ENCODE results near the gene FUOM.

Gene FUOM

GRCh38 chr10:133341983-133342382 is 15.8 kb downstream of the FUOM start:
- no peak for DNase-seq (ENCODE audit: low read depth)
- no peak for TF ChIP-seq CTCF (IDR thresholded peaks at IDR 0.05; ENCODE audit: control insufficient read depth, extremely low read depth, insufficient read depth)
- H3K4me3 ChIP-seq (ENCODE audit: low read depth, low read length) = no peak overlapping the region

- no peak for DNase-seq (ENCODE audit: low read depth)
- no peak for TF ChIP-seq CTCF (IDR thresholded peaks at IDR 0.05; ENCODE audit: control insufficient read depth, extremely low read depth, insufficient read depth)
- H3K4me3 ChIP-seq (ENCODE audit: low read depth, low read length) = no peak overlapping the region
Observed at GRCh38 chr10:133339708-133340380, 18.0 kb downstream of the FUOM start.

- no peak for TF ChIP-seq CTCF (IDR thresholded peaks at IDR 0.05; ENCODE audit: control insufficient read depth, extremely low read depth, insufficient read depth)
- no peak for DNase-seq (ENCODE audit: low read depth)
- H3K4me3 ChIP-seq (ENCODE audit: low read depth, low read length) = no peak overlapping the region
Observed at GRCh38 chr10:133338080-133339071, 19.4 kb downstream of the FUOM start.

GRCh38 chr10:133337370-133337725 is 20.5 kb downstream of the FUOM start:
- no peak for DNase-seq (ENCODE audit: low read depth)
- TF ChIP-seq CTCF (IDR thresholded peaks at IDR 0.05; ENCODE audit: control insufficient read depth, extremely low read depth, insufficient read depth) = no peak
- no peak overlapping the region for H3K4me3 ChIP-seq (ENCODE audit: low read depth, low read length)

GRCh38 chr10:133336577-133337369 is 21.0 kb downstream of the FUOM start, which contains the start of gene CALY:
CALY (minus strand) TSS chr10:133336896; CDS start chr10:133328989, 7,907 bp downstream.
- no peak within 1 kb of the TSS for H3K4me3 ChIP-seq (ENCODE audit: low read depth, low read length)
- DNase-seq (ENCODE audit: low read depth) = no peak
- no peak for TF ChIP-seq CTCF (IDR thresholded peaks at IDR 0.05; ENCODE audit: control insufficient read depth, extremely low read depth, insufficient read depth)

- no peak for TF ChIP-seq CTCF (IDR thresholded peaks at IDR 0.05; ENCODE audit: control insufficient read depth, extremely low read depth, insufficient read depth)
- DNase-seq (ENCODE audit: low read depth) = no peak
- no peak overlapping the region for H3K4me3 ChIP-seq (ENCODE audit: low read depth, low read length)
Observed at GRCh38 chr10:133336118-133336576, 21.7 kb downstream of the FUOM start.

Measured in LNCaP clone FGC (cell line).